GM10266 (cell line): Measurements from ENCODE around the gene PRKAG2.
"Not testable (repeated sequence)": the region's sequence is repeated elsewhere in the genome, so short reads cannot be mapped to it uniquely, and the experiment has no call there.

Source experiments
- DNase-seq: peaks from one replicate; pipeline ENCODE4 v3.0.0; 2012; ENCODE audit errors: extremely low spot score
- TF ChIP-seq, protein P1 (sequence below): IDR thresholded peaks from 2 replicates; pipeline ENCODE4 v1.5.1; 2012; ENCODE audit warnings: mild to moderate bottlenecking, low read depth; ENCODE audit not compliant: control insufficient read depth, insufficient read depth; ENCODE audit errors: missing control alignments

PRKAG2 gene

GRCh38 chr7:151877911-151878835 lies 1.3 kb upstream of the PRKAG2 start:
- no peak for DNase-seq
- TF ChIP-seq, protein P1, sequence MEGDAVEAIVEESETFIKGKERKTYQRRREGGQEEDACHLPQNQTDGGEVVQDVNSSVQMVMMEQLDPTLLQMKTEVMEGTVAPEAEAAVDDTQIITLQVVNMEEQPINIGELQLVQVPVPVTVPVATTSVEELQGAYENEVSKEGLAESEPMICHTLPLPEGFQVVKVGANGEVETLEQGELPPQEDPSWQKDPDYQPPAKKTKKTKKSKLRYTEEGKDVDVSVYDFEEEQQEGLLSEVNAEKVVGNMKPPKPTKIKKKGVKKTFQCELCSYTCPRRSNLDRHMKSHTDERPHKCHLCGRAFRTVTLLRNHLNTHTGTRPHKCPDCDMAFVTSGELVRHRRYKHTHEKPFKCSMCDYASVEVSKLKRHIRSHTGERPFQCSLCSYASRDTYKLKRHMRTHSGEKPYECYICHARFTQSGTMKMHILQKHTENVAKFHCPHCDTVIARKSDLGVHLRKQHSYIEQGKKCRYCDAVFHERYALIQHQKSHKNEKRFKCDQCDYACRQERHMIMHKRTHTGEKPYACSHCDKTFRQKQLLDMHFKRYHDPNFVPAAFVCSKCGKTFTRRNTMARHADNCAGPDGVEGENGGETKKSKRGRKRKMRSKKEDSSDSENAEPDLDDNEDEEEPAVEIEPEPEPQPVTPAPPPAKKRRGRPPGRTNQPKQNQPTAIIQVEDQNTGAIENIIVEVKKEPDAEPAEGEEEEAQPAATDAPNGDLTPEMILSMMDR = no peak

DNA sequence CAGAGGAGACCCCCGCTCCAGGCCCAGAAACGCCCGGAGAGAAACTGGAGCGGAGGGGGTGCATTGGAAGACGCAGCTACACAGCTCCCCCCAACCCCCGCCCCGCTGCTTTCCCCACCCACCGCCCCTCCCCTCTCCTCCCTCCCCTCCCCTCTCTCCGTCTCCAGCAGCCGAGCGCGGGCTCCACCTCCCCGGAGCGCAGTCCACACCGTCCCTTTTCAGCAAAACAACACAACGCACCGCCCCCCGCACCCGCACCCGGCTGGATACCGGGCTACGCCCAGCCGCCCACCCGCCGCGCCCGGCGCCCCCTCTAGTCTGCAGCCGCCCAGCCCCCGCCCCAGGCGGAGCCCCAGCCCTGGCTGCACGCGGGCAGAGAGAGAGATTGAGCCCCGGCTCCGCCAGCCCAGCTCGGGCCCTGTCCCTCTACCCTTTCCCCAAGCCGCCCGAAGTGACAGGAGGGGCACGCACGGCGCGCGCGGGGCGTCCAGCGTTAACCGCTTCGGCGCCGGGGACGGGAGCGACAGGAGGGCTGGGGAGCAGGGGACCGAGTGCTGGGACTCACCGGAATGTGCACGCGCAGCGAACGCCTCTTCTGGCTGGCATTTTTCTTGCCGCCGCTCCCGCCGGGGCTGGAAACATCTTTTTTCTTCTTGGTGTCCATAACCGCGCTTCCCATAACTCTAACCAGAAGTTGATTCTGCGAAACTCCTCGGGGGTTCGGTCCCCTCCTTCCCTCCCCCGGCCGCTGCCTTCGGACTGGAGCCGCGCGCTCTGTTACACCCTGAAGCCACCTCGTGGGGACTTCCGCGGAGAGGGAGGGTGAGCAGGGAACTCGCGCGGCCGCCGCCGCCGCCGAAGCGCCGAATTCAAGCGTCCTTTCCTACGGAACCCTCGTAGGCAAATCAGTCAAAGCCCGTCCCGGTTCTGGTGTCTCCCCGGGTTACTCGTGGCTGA lies 695 bp downstream of the PRKAG2 start:
- peak; percentile 74 for DNase-seq
- TF ChIP-seq, protein P1 = no peak

DNA sequence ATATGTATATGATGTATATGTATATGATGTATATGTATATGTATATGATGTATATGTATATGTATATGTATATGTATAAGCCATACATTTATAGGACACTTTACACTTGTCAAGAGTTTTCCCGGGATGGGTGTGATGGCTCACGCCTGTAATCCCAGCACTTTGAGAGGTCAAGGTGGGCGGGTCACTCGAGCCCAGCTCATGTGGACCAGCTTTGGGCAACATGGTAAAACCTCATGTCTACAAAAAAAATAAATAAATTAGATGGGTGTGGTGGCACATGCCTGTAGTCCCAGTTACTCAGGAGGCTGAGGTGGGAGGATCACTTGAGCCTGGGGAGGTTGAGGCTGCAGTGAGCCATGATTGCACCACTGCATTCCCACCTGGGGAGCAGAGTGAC lies 2.4 kb downstream of the PRKAG2 start:
- not testable (repeated sequence) for DNase-seq

DNA sequence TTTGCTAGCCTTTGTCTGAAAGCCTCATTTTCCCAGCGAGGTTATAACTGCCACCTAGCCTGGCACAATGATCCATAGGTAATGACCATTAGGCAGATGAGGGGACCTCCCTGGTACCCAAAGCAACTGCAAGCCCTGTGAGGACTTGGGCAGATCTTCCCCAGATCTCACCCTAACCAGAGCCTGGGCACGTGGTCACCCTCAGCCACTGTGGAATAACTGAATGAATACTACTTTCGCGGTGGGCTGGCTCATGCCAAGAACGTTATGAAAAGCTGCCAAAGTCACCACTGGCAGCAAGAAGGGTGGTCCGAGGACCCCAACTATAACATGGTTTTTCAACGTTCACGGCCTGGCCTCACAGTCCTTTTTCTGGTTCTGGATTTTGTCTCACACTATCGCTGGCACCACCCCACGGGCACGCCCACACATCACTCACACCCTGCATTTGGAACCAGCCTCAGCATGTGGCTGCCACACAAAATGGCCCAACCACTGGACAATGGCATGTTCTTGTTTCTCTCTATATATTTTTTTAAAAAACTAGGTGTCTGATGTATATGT lies 3.4 kb downstream of the PRKAG2 start:
- DNase-seq = no peak
- TF ChIP-seq, protein P1 = no peak

GRCh38 chr7:151872531-151873401 lies 4.1 kb downstream of the PRKAG2 start:
- no peak for DNase-seq
- TF ChIP-seq, protein P1 = no peak

- DNase-seq = no peak
- TF ChIP-seq, protein P1 = no peak
Measured at GRCh38 chr7:151871904-151872303, 5.0 kb downstream of the PRKAG2 start.
